ENCODE data around the gene PTPRM. TPM values are rescaled to one million over a fixed set of nuclear protein-coding genes. Genes with fewer than 3 reads are reported as not detected.

Gene PTPRM
- polyA plus RNA-seq, 2 of the 4 experiments (the other 2 are of a cell fraction) = 44.5 to 199 TPM

DNA sequence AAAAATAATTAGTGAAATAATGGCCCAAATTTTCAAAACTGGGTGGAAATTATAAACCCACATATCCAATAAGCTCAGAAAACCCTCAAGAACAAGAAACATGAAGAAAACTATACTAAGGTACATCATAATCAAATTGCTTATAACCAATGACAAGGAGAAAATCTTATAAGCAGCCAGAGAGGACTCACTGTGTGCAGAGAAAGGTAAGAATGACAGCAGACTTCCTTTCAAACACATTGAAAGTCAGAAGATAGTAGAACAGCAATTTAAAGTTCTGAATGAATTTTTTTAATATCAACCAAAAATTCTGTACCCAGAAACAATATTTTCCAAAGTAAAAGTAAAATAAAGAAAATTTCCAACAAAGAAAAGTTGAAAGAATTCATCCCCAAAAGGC lies 844.4 kb downstream of the PTPRM start:
- peak in 1 of 2 experiments; percentile 5 for DNase-seq (ENCODE audit: low read depth in 1 of 2, low spot score in 1 of 2)
- no peak overlapping the region for H3K4me3 ChIP-seq
- H3K4me1 ChIP-seq = no peaks in the 10 kb centered on the region
- no peak for ATAC-seq
- peaks cover 19% of the 10 kb centered on the region; the same call in 2 of the 3 replicates for H3K9me3 ChIP-seq
- H3K27ac ChIP-seq = no peak overlapping the region
- TF ChIP-seq ESRRA (IDR thresholded peaks at IDR 0.05; ENCODE audit: borderline replicate concordance, low read length) (no peak), POLR2A (IDR thresholded peaks at IDR 0.05; ENCODE audit: low read length) (no peak), HEYL (CRISPR knock-in tag; IDR thresholded peaks at IDR 0.05) (no peak), HES2 (IDR thresholded peaks at IDR 0.05) (no peak), RAD21 (conservative IDR thresholded peaks at IDR 0.05 in 1 of 2, IDR thresholded peaks at IDR 0.05 in 1 of 2) (no peak), RFX5 (IDR thresholded peaks at IDR 0.05) (no peak), ZSCAN20 (CRISPR knock-in tag; IDR thresholded peaks at IDR 0.05) (no peak), RCOR1 (IDR thresholded peaks at IDR 0.05; ENCODE audit: low read depth, low read length) (no peak), REST (IDR thresholded peaks at IDR 0.05) (no peak; the same call in 1 of the 2 replicates), MYC (IDR thresholded peaks at IDR 0.05; ENCODE audit: borderline replicate concordance, low read length) (no peak)
- TF ChIP-seq, protein P1, sequence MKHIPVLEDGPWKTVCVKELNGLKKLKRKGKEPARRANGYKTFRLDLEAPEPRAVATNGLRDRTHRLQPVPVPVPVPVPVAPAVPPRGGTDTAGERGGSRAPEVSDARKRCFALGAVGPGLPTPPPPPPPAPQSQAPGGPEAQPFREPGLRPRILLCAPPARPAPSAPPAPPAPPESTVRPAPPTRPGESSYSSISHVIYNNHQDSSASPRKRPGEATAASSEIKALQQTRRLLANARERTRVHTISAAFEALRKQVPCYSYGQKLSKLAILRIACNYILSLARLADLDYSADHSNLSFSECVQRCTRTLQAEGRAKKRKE (CRISPR knock-in tag; IDR thresholded peaks at IDR 0.05; ENCODE audit: low read depth) = no peak
- TF ChIP-seq, protein P2, sequence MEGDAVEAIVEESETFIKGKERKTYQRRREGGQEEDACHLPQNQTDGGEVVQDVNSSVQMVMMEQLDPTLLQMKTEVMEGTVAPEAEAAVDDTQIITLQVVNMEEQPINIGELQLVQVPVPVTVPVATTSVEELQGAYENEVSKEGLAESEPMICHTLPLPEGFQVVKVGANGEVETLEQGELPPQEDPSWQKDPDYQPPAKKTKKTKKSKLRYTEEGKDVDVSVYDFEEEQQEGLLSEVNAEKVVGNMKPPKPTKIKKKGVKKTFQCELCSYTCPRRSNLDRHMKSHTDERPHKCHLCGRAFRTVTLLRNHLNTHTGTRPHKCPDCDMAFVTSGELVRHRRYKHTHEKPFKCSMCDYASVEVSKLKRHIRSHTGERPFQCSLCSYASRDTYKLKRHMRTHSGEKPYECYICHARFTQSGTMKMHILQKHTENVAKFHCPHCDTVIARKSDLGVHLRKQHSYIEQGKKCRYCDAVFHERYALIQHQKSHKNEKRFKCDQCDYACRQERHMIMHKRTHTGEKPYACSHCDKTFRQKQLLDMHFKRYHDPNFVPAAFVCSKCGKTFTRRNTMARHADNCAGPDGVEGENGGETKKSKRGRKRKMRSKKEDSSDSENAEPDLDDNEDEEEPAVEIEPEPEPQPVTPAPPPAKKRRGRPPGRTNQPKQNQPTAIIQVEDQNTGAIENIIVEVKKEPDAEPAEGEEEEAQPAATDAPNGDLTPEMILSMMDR (IDR thresholded peaks at IDR 0.05) = no peak
- no peak overlapping the region for H3K4me2 ChIP-seq
- FAIRE-seq = no peak
- ChIA-PET POLR2A (no interaction called here), CTCF (no interaction called here)

- TF ChIP-seq MYC (IDR thresholded peaks at IDR 0.05; ENCODE audit: borderline replicate concordance, low read length) (no peak), PHF8 (IDR thresholded peaks at IDR 0.05; ENCODE audit: borderline replicate concordance, low read depth) (no peak), ZC3H11A (IDR thresholded peaks at IDR 0.05) (no peak), HOXB13 (CRISPR knock-in tag; IDR thresholded peaks at IDR 0.05; ENCODE audit: low read depth) (no peak), EHF (CRISPR knock-in tag; IDR thresholded peaks at IDR 0.05) (no peak), ESRRA (IDR thresholded peaks at IDR 0.05; ENCODE audit: borderline replicate concordance, low read length) (no peak), POLR2A (IDR thresholded peaks at IDR 0.05; ENCODE audit: low read length) (no peak), RNF2 (IDR thresholded peaks at IDR 0.05; ENCODE audit: borderline replicate concordance, low read depth) (no peak), ZSCAN20 (CRISPR knock-in tag; IDR thresholded peaks at IDR 0.05) (no peak), HOXB5 (CRISPR knock-in tag; IDR thresholded peaks at IDR 0.05) (no peak), E2F6 (IDR thresholded peaks at IDR 0.05; ENCODE audit: borderline replicate concordance, low read depth) (no peak), NFE2L2 (conservative IDR thresholded peaks at IDR 0.05; ENCODE audit: low read length) (no peak), JUN (IDR thresholded peaks at IDR 0.05) (no peak), ZNF302 (CRISPR knock-in tag; IDR thresholded peaks at IDR 0.05) (no peak)
- TF ChIP-seq, protein P2 (IDR thresholded peaks at IDR 0.05) = no peak
- TF ChIP-seq, protein P1 (CRISPR knock-in tag; IDR thresholded peaks at IDR 0.05; ENCODE audit: low read depth) = no peak
- CTCF ChIA-PET = interaction anchor here (1.9 kb wide), 1 partner anchor 23 kb away, joined by 6 read pairs; no protein-coding TSS in a partner anchor
- H3K4me2 ChIP-seq = no peak overlapping the region
Observed at GRCh38 chr18:8412117-8412516, 845.0 kb downstream of the PTPRM start.

More at GRCh38 chr18:8412117-8412516, 845.0 kb downstream of the PTPRM start:
- POLR2A ChIA-PET = no interaction called here
- WGBS (ENCODE audit: missing lambda C conversion rate) = 78% methylated on average over 8 of the region's 8 CpGs
- Histone ChIP-seq H3K27ac (no peak overlapping the region), H3K4me3 (no peak overlapping the region), H3K4me1 (no peaks in the 10 kb centered on the region), H3K9me3 (peaks cover 19% of the 10 kb centered on the region; the same call in 2 of the 3 replicates)
- ATAC-seq (no peak), DNase-seq (ENCODE audit: low read depth in 1 of 2, low spot score in 1 of 2) (no peak), FAIRE-seq (no peak)
